HepG2 (cell line): ENCODE results near the gene OR52W1. TPM values are rescaled to one million over a fixed set of nuclear protein-coding genes. Genes with fewer than 3 reads are reported as not detected.

Experiments
- ARNTL ChIP-seq: sonication (generic); formaldehyde crosslinking; IDR thresholded peaks from 2 replicates; pipeline ENCODE4 v1.4.0; 2020; ENCODE audit warnings: mild to moderate bottlenecking, missing genetic modification reagents
- BHLHE40 ChIP-seq: IDR thresholded peaks from 2 replicates; pipeline ENCODE4 v1.6.1; 2011; ENCODE audit warnings: low read length, improper control_type of control experiment
- IKZF4 ChIP-seq: sonication (generic); formaldehyde crosslinking; IDR thresholded peaks from 2 replicates; pipeline ENCODE4 v1.5.1; 2020; ENCODE audit warnings: borderline replicate concordance, mild to moderate bottlenecking, low read depth, missing genetic modification reagents; ENCODE audit errors: not compliant biosample characterization
- IRF1 ChIP-seq: sonication (generic); formaldehyde crosslinking; IDR thresholded peaks from 2 replicates; pipeline ENCODE4 v1.4.0; 2020; ENCODE audit warnings: low read depth, mild to moderate bottlenecking, missing genetic modification reagents
- JDP2 ChIP-seq: sonication (generic); formaldehyde crosslinking; IDR thresholded peaks from 2 replicates; pipeline ENCODE4 v1.8.1; 2022; ENCODE audit warnings: missing genetic modification reagents, borderline replicate concordance
- KAT2B ChIP-seq: fragments of 150-350 bp; IDR thresholded peaks from 2 replicates; pipeline ENCODE4 v1.6.1; 2014; ENCODE audit warnings: low read depth, low read length, borderline replicate concordance
- KLF13 ChIP-seq: sonication (generic); formaldehyde crosslinking; IDR thresholded peaks from 2 replicates; pipeline ENCODE4 v1.4.0; 2020; ENCODE audit warnings: mild to moderate bottlenecking, missing genetic modification reagents
- LCORL ChIP-seq, 2 experiments: fragments of 450-650 bp in 1 of 2; sonication (generic) in 1 of 2; formaldehyde crosslinking in 1 of 2; IDR thresholded peaks; 2 replicates each; pipeline versions ENCODE4 v1.5.0 to v1.6.1; 2017 to 2020; ENCODE audit warnings: antibody characterized with exemption in 1 of 2, missing genetic modification reagents in 1 of 2
- MEIS2 ChIP-seq: sonication (generic); formaldehyde crosslinking; IDR thresholded peaks from 2 replicates; pipeline ENCODE4 v1.9.0; 2021; ENCODE audit warnings: mild to moderate bottlenecking, missing genetic modification reagents
- RARG ChIP-seq: sonication (generic); formaldehyde crosslinking; IDR thresholded peaks from 2 replicates; pipeline ENCODE4 v1.4.0; 2020; ENCODE audit warnings: low read depth, mild to moderate bottlenecking, missing genetic modification reagents
- RFX5 ChIP-seq: IDR thresholded peaks from 2 replicates; pipeline ENCODE4 v1.6.1; 2011; ENCODE audit warnings: low read depth, low read length, improper control_type of control experiment
- RFXAP ChIP-seq: sonication (generic); formaldehyde crosslinking; IDR thresholded peaks from 2 replicates; pipeline ENCODE4 v1.4.0; 2020; ENCODE audit warnings: missing genetic modification reagents, borderline replicate concordance
- SATB2 ChIP-seq: sonication (generic); formaldehyde crosslinking; IDR thresholded peaks from 2 replicates; pipeline ENCODE4 v1.5.0; 2020; ENCODE audit warnings: missing genetic modification reagents
- SIX1 ChIP-seq: sonication (generic); formaldehyde crosslinking; IDR thresholded peaks from 2 replicates; pipeline ENCODE4 v1.4.0; 2020; ENCODE audit warnings: missing genetic modification reagents, borderline replicate concordance
- STAT5B ChIP-seq: sonication (generic); formaldehyde crosslinking; IDR thresholded peaks from 2 replicates; pipeline ENCODE4 v1.4.0; 2020; ENCODE audit warnings: missing genetic modification reagents
- TAF15 ChIP-seq: fragments of 200-400 bp; formaldehyde crosslinking; IDR thresholded peaks from one replicate; pipeline ENCODE4 v1.6.1; 2018; ENCODE audit warnings: mild to moderate bottlenecking, low read depth, low read length; ENCODE audit not compliant: poor library complexity, severe bottlenecking
- TBL1XR1 ChIP-seq: fragments of 150-350 bp; IDR thresholded peaks from 2 replicates; pipeline ENCODE4 v1.6.1; 2014; ENCODE audit warnings: borderline replicate concordance, low read length; ENCODE audit not compliant: partially characterized antibody
- TOPORS ChIP-seq: sonication (generic); formaldehyde crosslinking; IDR thresholded peaks from 2 replicates; pipeline ENCODE4 v1.8.0; 2023; ENCODE audit warnings: mild to moderate bottlenecking, missing genetic modification reagents
- ZNF367 ChIP-seq: sonication (generic); formaldehyde crosslinking; IDR thresholded peaks from 2 replicates; pipeline ENCODE4 v1.4.0; 2020; ENCODE audit warnings: missing genetic modification reagents, borderline replicate concordance
- ZNF687 ChIP-seq: sonication (generic); formaldehyde crosslinking; IDR thresholded peaks from 2 replicates; pipeline ENCODE4 v1.5.1; 2020; ENCODE audit warnings: mild to moderate bottlenecking, missing genetic modification reagents, moderate library complexity
- polyA plus RNA-seq, 8 experiments: library from polyadenylated mRNA; depleted of rRNA in 3 of 8; stranded (reverse) in 7 of 8; unstranded in 1 of 8; fragments of >200 nt; fragmentation: Illumina TruSeq in 4 of 8; extraction: Trizol in 4 of 8; gene quantifications; 2 replicates each; pipeline versions ENCODE4 v1.2.1 to v1.2.3, GENCODE V29; 2011 to 2016; ENCODE audit warnings: low read depth in 4 of 8, missing spikeins in 1 of 8, mixed read lengths in 1 of 8; ENCODE audit not compliant: insufficient read depth in 1 of 8
- total RNA-seq, 5 experiments: library from RNA; depleted of rRNA; stranded (reverse); fragments of >200 nt; fragmentation: Illumina TruSeq; extraction: Trizol; gene quantifications; 2 replicates each; pipeline ENCODE4 v1.2.3, GENCODE V29; 2016; ENCODE audit warnings: low read depth in 1 of 5
- TF ChIP-seq, protein P1 (sequence below): sonication (generic); formaldehyde crosslinking; IDR thresholded peaks from 2 replicates; pipeline ENCODE4 v1.5.0; 2020; ENCODE audit warnings: mild to moderate bottlenecking, missing genetic modification reagents
- TF ChIP-seq, protein P2 (sequence below): sonication (generic); formaldehyde crosslinking; IDR thresholded peaks from 2 replicates; pipeline ENCODE4 v1.4.0; 2020; ENCODE audit warnings: low read depth, mild to moderate bottlenecking, missing genetic modification reagents

The OR52W1 gene
- total and polyA plus RNA-seq, 2 of the 13 experiments (the other 11 are each of a cell fraction or from before 2014, with no cell fraction given), result not detected

- TF ChIP-seq RARG (CRISPR knock-in tag), result no peak
- TF ChIP-seq SATB2 (CRISPR knock-in tag), result no peak
- TF ChIP-seq BHLHE40, result no peak
- no peak for TF ChIP-seq KLF13
- no peak for TF ChIP-seq SIX1 (CRISPR knock-in tag)
- TF ChIP-seq ZNF687, result peak; percentile 87
- peak; percentile 57; the same call in 1 of the 2 replicates for TF ChIP-seq RFX5
- TF ChIP-seq TAF15, result no peak
- TF ChIP-seq TOPORS, result no peak
- no peak for TF ChIP-seq STAT5B (CRISPR knock-in tag)
- TF ChIP-seq KAT2B, result no peak
- TF ChIP-seq JDP2, result no peak
- peak; percentile 35; the same call in 1 of the 2 replicates for TF ChIP-seq ARNTL (CRISPR knock-in tag)
- no peak for TF ChIP-seq LCORL (IDR thresholded peaks at IDR 0.05)
- no peak for TF ChIP-seq LCORL (CRISPR knock-in tag; IDR thresholded peaks at IDR 0.05)
- TF ChIP-seq TBL1XR1, result no peak
- TF ChIP-seq MEIS2, result no peak
- 0 out of 2 replicates have a peak, but pooled peaks have one; percentile 27 for TF ChIP-seq RFXAP
- TF ChIP-seq ZNF367 (CRISPR knock-in tag), result no peak
- TF ChIP-seq, protein P1, sequence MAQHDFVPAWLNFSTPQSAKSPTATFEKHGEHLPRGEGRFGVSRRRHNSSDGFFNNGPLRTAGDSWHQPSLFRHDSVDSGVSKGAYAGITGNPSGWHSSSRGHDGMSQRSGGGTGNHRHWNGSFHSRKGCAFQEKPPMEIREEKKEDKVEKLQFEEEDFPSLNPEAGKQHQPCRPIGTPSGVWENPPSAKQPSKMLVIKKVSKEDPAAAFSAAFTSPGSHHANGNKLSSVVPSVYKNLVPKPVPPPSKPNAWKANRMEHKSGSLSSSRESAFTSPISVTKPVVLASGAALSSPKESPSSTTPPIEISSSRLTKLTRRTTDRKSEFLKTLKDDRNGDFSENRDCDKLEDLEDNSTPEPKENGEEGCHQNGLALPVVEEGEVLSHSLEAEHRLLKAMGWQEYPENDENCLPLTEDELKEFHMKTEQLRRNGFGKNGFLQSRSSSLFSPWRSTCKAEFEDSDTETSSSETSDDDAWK (CRISPR knock-in tag), result no peak
- TF ChIP-seq, protein P2, sequence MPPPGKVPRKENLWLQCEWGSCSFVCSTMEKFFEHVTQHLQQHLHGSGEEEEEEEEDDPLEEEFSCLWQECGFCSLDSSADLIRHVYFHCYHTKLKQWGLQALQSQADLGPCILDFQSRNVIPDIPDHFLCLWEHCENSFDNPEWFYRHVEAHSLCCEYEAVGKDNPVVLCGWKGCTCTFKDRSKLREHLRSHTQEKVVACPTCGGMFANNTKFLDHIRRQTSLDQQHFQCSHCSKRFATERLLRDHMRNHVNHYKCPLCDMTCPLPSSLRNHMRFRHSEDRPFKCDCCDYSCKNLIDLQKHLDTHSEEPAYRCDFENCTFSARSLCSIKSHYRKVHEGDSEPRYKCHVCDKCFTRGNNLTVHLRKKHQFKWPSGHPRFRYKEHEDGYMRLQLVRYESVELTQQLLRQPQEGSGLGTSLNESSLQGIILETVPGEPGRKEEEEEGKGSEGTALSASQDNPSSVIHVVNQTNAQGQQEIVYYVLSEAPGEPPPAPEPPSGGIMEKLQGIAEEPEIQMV (CRISPR knock-in tag), result no peak
- no peak for TF ChIP-seq IRF1 (CRISPR knock-in tag)
- TF ChIP-seq IKZF4 (CRISPR knock-in tag), result no peak
Observed at GRCh38 chr11:6234387-6235107, 35.5 kb downstream of the OR52W1 start, which contains the start of gene FHIP1B (continued).
